Smooth muscle cell of the brain vasculature (primary cell): ENCODE data around the gene MIGA2.

Source experiments
- DNase-seq: peaks from one replicate; pipeline ENCODE4 v3.0.0-alpha.2; 2012; ENCODE audit warnings: low read depth, low spot score

Gene MIGA2

GRCh38 chr9:129071526-129072126 is 35.2 kb downstream of the MIGA2 start:
- no peak for DNase-seq

DNA sequence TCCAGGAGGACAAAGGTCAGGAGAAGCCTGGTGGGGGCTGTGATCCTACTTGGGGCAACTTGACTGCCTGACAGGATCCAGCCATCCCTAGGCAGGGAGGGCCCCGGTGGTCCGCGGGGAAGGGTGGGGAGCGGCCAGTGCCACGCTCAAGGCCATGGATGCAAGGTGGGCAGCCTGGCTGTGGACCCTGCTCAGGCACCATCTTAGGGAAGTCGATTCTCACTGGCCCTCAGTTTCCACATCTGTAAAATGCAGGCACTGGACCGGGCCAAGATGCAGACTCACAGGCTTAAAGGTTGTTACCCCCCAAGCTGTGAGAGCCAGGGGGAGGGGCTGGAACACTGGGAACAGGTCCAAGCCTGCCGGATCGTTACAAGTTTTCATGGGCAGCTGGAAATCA is 35.7 kb downstream of the MIGA2 start:
- no peak for DNase-seq

GRCh38 chr9:129073404-129073803 is 37.0 kb downstream of the MIGA2 start:
- no peak for DNase-seq

DNA sequence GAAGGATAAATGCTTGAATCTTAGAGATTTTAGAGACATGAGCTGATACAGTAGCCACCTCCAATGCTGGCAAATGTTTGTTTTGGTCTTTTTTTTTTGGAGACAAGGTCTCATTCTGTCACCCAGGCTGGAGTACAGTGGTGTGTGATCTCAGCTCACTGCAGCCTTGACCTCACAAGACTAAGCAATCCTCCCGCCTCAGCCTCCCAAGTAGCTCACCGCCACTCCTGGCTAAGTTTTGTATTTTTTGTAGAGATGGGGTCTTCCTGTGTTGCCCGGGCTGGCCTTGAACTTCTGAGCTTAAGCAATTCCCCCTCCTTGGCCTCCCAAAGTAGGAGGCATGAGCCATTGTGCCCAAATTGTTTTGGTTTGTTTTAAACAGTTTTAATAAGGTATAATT is 37.7 kb downstream of the MIGA2 start:
- no peak for DNase-seq

DNA sequence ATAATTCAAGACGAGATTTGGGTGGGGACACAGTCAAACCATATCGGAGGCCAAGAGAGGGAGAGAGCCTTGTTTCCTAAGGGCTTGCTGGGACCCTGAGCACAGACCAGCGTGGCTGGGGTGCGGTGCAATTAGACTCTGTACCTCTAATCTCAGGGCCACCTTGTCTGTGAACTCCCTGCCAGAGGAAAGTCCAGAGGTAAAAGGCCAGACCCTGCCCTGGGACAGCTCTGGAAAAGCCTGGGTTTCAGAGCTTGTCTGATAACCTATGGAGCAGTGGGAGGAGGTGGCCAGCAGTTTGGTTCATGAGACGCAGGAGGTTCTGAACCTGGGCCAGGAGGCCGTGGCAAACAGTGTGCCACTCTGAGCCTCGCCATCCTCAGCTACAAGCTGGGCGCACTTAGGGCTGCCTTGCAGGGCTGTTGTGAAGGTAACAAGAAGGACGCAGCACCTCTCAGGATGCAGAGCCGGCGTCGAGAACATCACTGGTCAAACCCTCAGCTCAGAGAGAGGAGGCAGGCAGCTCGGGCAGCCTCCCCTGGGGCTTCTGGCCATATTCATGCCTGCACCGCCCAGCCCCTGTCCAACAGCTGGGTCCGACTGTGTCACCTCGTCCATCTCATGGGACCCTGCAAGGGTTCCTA is 39.7 kb downstream of the MIGA2 start:
- no peak for DNase-seq

DNA sequence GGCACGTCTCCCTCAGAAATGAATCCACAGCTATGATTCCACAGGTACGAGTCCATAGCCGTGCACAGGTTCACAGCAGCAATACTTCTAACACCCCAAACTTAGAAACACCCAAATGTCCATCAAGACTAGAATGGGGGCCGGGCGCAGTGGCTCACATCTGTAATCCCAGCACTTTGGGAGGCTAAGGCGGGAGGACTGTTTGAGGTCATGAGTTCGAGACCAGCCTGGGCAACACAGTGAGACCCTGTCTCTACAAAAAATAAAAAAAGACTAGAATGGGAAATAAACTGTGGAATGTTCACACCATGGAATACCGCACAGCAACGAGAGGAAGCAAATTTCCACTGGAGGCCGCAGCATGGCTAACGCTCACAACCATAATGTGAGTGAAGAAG is 40.2 kb downstream of the MIGA2 start:
- DNase-seq = no peak

- no peak for DNase-seq
These were observed 40.8 kb downstream of the MIGA2 start for GRCh38 chr9:129077236-129077635.

- no peak for DNase-seq
These were observed 42.5 kb downstream of the MIGA2 start for GRCh38 chr9:129078691-129079503.

DNA sequence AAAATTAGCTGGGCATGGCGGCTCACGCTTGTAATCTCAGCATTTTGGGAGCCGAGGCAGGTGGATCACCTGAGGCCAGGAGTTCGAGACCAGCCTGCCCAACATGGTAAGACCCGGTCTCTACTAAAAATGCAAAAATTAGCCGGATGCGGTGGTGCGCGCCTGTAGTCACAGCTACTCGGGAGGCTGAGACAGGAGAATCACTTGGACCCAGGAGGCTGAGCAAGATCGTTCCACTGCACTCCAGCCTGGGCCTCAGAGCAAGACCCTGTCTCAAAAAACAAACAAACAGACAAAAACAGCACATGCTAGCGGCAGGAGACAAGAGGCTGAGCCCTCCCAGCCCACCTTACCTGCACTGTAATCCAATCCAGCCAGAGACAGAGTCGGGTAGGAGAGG is 43.4 kb downstream of the MIGA2 start:
- DNase-seq = no peak

GRCh38 chr9:129080298-129080600 is 43.8 kb downstream of the MIGA2 start:
- DNase-seq = no peak

DNA sequence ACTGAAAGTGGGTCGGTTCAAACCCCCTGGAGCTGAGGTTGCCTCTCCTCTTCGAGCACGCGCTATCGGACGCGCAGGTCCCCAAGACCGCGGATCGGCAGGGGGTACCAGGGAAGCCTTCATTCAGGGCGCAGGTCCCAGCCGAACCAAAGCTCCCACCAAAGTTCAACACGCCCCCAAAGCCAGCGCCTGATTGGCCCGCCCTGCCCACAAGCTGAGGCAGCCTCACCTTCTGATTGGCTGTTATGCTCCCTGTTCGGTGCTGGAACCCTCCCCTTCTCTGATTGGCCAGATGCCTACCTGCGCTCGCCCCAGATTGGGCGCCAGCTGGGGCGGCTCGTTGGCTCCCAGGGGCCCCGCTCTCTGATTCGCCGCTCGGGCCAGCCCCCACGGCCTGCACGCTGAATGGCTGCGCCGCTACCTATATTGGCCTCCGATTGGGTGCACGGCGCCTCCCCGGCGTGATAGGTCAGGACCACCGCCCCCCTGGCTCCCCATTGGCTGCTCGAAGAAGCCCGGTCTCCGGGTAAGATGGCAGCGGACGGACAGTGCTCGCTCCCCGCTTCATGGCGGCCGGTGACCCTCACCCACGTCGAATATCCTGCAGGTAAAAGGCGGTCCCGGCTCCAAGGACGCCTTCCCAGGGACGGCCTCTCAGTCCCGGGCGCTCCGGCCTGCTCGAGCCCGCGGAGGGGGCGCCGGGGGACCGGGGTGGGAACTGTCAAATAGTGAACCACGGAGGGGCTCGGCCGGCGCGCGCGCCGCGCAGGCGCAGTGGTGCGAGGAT is 44.4 kb downstream of the MIGA2 start, which contains the start of gene DOLPP1:
Gene DOLPP1, plus strand, starts transcription at position 511 of the 787 bp plus-strand sequence. Its CDS starts 21 bp downstream, at position 532.
- peak; percentile 99 for DNase-seq

DNA sequence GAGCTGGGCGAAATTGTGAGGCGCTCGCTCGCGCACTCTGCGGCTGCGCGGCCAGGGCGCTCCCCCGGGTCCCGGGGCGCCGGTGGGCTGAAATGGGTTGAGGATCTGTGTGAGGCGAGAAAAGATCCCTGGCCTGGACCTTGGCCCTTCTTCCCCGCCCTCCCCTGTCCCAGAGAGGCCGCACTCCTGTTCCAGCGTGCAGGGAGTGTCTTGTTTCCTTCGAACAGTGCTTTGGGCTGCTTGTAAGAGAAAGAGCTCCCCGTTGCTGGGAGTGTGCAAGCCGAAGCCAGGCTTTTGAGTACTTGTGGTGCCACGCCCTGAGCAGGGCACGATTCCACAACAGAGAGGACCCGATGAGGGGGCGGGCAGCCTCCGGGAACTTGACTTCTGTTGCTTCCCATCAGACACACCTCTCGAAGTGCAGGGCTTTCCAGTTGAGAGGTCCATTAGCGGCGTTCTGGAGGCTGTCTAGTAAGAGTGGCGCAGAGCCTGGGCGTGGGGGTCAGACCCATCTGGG is 45.0 kb downstream of the MIGA2 start:
- DNase-seq = no peak

- DNase-seq = no peak
These were observed 47.7 kb downstream of the MIGA2 start for GRCh38 chr9:129084087-129084486.

DNA sequence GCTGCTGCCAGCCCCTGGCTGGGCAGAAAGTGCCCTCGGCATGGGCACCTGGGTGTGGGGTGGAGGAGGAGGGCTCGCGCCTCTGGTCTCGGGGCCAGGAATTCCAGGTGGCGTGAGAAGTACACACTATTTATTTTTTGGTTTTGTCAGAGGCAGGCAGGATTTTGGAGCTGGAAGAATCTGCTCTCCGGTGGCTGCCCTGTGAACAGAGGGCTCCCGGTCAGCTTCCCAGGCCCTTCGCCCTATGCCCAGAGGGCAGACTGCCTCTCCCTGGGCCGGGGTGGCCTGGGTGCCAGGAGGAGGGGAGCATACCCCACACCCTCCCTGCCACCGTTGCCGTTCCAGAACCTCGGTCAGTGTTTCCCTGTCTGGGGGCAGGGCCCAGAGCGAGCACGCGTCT is 52.8 kb downstream of the MIGA2 start:
- DNase-seq = no peak

DNA sequence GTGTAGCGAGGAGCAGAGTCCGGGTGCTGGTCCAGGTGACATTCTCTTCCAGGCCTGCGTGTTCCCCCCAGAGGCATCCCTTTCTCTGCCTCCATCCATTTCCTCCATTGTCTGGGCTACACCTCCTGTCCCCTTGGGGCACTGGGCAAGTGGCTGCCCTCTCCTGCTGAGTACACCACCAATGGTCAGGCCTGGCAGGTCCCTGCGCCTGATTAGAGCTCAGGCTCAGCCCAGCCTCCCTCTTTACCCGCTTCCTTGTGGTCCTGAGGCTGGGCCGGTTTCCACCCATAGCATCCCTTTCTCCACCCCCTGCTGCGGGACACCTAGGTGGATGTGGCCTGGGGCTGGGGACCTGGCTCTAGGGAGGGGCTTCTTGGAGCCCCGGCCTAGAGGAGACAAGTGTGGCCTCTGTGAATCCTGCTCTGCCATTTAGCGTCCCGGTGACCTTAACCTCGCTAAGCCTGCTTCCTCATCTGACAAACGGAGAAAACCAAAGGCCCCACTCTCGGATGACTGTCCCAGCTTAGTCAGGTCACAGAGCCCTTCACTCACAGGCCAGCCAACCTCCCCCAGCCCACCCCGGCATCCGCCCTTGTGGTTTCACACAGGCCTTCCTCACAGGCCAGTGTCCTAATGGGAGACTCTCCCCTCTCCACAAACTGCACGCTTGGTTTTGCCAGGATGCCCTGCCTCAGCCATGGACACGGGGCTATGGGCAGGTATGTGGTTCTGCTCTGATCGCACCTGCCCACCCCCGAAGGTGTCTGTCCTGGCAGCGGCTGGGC is 57.4 kb downstream of the MIGA2 start:
- no peak for DNase-seq

DNA sequence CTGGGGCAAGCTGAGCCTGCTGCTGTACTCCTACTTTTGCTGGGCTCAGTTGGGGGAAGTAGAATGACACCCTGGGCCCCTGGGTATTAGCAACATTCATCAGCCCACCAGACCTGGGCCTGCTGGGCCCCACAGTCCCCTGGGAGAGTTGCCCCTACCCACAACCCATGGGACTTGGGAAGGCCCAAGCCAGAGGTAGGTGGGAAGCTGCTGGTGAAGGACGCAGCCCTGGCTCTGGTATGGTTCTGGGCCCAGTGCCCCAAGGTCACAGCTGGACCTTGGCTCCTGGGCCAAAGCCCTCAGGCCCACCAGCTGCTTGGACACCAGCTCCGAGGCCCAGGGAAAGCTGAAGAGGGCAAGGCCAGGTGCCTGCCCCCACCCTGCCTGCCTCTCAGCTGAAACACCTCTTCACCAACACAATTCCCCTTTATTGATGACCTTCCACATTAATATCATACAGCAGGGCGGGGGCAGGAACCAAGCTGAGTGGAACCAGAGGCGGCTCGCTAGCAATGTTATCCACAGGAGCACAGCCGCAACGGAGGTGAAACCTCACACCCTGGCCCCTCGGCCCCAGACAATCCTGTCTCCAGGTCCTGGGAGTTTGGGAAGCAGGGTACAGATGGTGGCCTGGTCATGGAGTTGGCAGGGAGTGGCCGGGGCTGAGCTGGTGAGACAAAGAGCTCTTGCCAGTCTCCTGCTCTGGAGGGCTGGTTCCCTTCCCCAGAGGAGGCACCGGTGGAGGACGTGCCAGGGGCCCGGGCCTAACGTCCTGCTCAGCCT is 58.2 kb downstream of the MIGA2 start:
- no peak for DNase-seq

- DNase-seq = no peak
These were observed 58.8 kb downstream of the MIGA2 start for GRCh38 chr9:129095170-129095667.

GRCh38 chr9:129095908-129096307 is 59.5 kb downstream of the MIGA2 start:
- DNase-seq = no peak

DNA sequence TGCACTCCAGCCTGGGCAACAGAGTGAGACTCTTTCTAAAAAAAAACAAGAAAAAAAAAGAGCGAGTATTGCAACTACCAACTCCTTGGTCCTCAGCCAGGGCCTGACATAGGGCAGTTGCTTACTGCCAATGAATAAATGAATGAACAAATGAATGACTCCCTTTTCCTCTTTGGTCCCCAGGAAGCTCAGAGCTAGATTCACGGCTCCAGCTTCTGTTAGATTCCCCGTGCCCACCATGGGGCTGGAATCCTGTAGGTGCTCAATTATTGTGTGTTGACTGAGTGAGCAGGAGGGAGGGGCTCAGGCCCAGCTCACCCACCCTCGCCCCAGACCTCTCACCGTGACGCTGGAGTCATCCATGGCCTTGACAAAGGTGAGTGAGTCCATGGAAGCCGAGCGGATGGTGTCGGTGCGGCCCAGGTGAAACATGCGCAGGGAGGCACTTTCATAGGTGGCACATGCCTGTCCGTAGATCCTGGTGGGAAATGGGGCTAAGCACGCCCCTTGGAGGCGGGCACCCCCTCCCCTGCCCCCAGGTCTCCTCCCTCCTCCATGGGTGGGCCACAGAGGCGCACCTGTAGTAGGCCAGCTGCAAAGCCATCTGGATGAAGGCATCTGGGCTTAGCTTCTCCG is 61.4 kb downstream of the MIGA2 start:
- no peak for DNase-seq

GRCh38 chr9:129098328-129098727 is 61.9 kb downstream of the MIGA2 start:
- DNase-seq = no peak
